GM19468 (cell line): Measurements from ENCODE around the gene GRIA2.
"Not testable (repeated sequence)": the region's sequence is repeated elsewhere in the genome, so short reads cannot be mapped to it uniquely, and the experiment has no call there.

Source experiments
- ATAC-seq: cut with Tn5 transposase; IDR thresholded peaks from one replicate; pipeline ENCODE4 v1.9.1; 2021; ENCODE audit warnings: mild to moderate bottlenecking, moderate library complexity, moderate number of reproducible peaks; ENCODE audit not compliant: unreplicated experiment; ENCODE audit errors: extremely low read depth

Gene GRIA2

GRCh38 chr4:157246964-157247363 is 26.4 kb downstream of the GRIA2 start:
- no peak for ATAC-seq

GRCh38 chr4:157258165-157258564 is 37.6 kb downstream of the GRIA2 start:
- not testable (repeated sequence) for ATAC-seq

- ATAC-seq, result no peak
Observed at GRCh38 chr4:157265281-157265680, 44.8 kb downstream of the GRIA2 start.

- ATAC-seq, result no peak
Observed at GRCh38 chr4:157270108-157270507, 49.6 kb downstream of the GRIA2 start.

GRCh38 chr4:157270552-157270951 is 50.0 kb downstream of the GRIA2 start:
- no peak for ATAC-seq

GRCh38 chr4:157271166-157271869 is 50.8 kb downstream of the GRIA2 start:
- ATAC-seq, result no peak

- ATAC-seq, result no peak
Observed at GRCh38 chr4:157280673-157281072, 60.1 kb downstream of the GRIA2 start.

- no peak for ATAC-seq
Observed at GRCh38 chr4:157282019-157282418, 61.5 kb downstream of the GRIA2 start.

- no peak for ATAC-seq
Observed at GRCh38 chr4:157287445-157287844, 66.9 kb downstream of the GRIA2 start.

- ATAC-seq, result no peak
Observed at GRCh38 chr4:157290622-157291021, 70.1 kb downstream of the GRIA2 start.

- no peak for ATAC-seq
Observed at GRCh38 chr4:157291071-157291470, 70.5 kb downstream of the GRIA2 start.

- ATAC-seq, result no peak
Observed at GRCh38 chr4:157293673-157294072, 73.1 kb downstream of the GRIA2 start.

- no peak for ATAC-seq
Observed at GRCh38 chr4:157294575-157294974, 74.0 kb downstream of the GRIA2 start.

- ATAC-seq, result no peak
Observed at GRCh38 chr4:157300701-157301100, 80.2 kb downstream of the GRIA2 start.

GRCh38 chr4:157303471-157303960 is 83.0 kb downstream of the GRIA2 start:
- no peak for ATAC-seq

GRCh38 chr4:157304769-157305168 is 84.2 kb downstream of the GRIA2 start:
- ATAC-seq, result no peak

- no peak for ATAC-seq
Observed at GRCh38 chr4:157312702-157313101, 92.2 kb downstream of the GRIA2 start.

- no peak for ATAC-seq
Observed at GRCh38 chr4:157314906-157315305, 94.4 kb downstream of the GRIA2 start.

- ATAC-seq, result no peak
Observed at GRCh38 chr4:157315968-157316367, 95.4 kb downstream of the GRIA2 start.

GRCh38 chr4:157320092-157320491 is 99.6 kb downstream of the GRIA2 start:
- ATAC-seq, result no peak

GRCh38 chr4:157327666-157328065 is 107.1 kb downstream of the GRIA2 start:
- no peak for ATAC-seq

- no peak for ATAC-seq
Observed at GRCh38 chr4:157357887-157358286, 137.4 kb downstream of the GRIA2 start.
